NCI-H1092 (cell line): ENCODE results near the gene ATG5.

Experiments used
- DNase-seq: peaks from one replicate; lab custom pipeline; 2025; lab: John Stamatoyannopoulos, UW

Gene ATG5

GRCh38 chr6:106216527-106216926 lies 109.0 kb downstream of the ATG5 start:
- DNase-seq, result no peak

- DNase-seq, result no peak
Observed at GRCh38 chr6:106215608-106216007, 110.0 kb downstream of the ATG5 start.

GRCh38 chr6:106214531-106214930 lies 111.0 kb downstream of the ATG5 start:
- no peak for DNase-seq

- DNase-seq, result no peak
Observed at GRCh38 chr6:106213660-106214289, 111.8 kb downstream of the ATG5 start.

- DNase-seq, result no peak
Observed at GRCh38 chr6:106212576-106212975, 113.0 kb downstream of the ATG5 start.

GRCh38 chr6:106206905-106207304 lies 118.7 kb downstream of the ATG5 start:
- no peak for DNase-seq

- no peak for DNase-seq
Observed at GRCh38 chr6:106204961-106205360, 120.6 kb downstream of the ATG5 start.

- no peak for DNase-seq
Observed at GRCh38 chr6:106199998-106200397, 125.6 kb downstream of the ATG5 start.

GRCh38 chr6:106199331-106199730 lies 126.2 kb downstream of the ATG5 start:
- no peak for DNase-seq

GRCh38 chr6:106197441-106197840 lies 128.1 kb downstream of the ATG5 start:
- DNase-seq, result no peak

GRCh38 chr6:106194949-106195921 lies 130.3 kb downstream of the ATG5 start:
- no peak for DNase-seq

- no peak for DNase-seq
Observed at GRCh38 chr6:106192824-106193223, 132.7 kb downstream of the ATG5 start.

- DNase-seq, result no peak
Observed at GRCh38 chr6:106188104-106188794, 137.3 kb downstream of the ATG5 start.

GRCh38 chr6:106187424-106187982 lies 138.1 kb downstream of the ATG5 start:
- no peak for DNase-seq

GRCh38 chr6:106186714-106187113 lies 138.8 kb downstream of the ATG5 start:
- DNase-seq, result no peak

- no peak for DNase-seq
Observed at GRCh38 chr6:106186172-106186571, 139.4 kb downstream of the ATG5 start.

GRCh38 chr6:106185615-106186014 lies 139.9 kb downstream of the ATG5 start:
- DNase-seq, result no peak

GRCh38 chr6:106184629-106185028 lies 140.9 kb downstream of the ATG5 start:
- DNase-seq, result no peak

GRCh38 chr6:106183430-106183829 lies 142.1 kb downstream of the ATG5 start:
- no peak for DNase-seq

- DNase-seq, result no peak
Observed at GRCh38 chr6:106182455-106182854, 143.1 kb downstream of the ATG5 start.

- no peak for DNase-seq
Observed at GRCh38 chr6:106181664-106182418, 143.7 kb downstream of the ATG5 start.

GRCh38 chr6:106180208-106180607 lies 145.4 kb downstream of the ATG5 start:
- DNase-seq, result no peak
